NB4 (cell line): ENCODE results near the gene STK38.

ENCODE experiments used
- DNase-seq: peaks from one replicate; pipeline ENCODE4 v3.0.0; 2010; ENCODE audit warnings: low read depth
- H3K4me3 ChIP-seq: one replicate; pipeline ENCODE4 v1.5.1; 2011; ENCODE audit warnings: mild to moderate bottlenecking, low read depth, low read length, moderate library complexity
- CTCF ChIP-seq: IDR thresholded peaks from one replicate; pipeline ENCODE4 v1.5.1; 2012; ENCODE audit warnings: low read depth, low read length
- MAX ChIP-seq: IDR thresholded peaks from 2 replicates; pipeline ENCODE4 v1.6.1; 2011; ENCODE audit warnings: low read depth, low read length
- MYC ChIP-seq: IDR thresholded peaks from 2 replicates; pipeline ENCODE4 v1.6.1; 2011; ENCODE audit warnings: low read depth, low read length
- POLR2A ChIP-seq: IDR thresholded peaks from 2 replicates; pipeline ENCODE4 v1.6.1; 2011; ENCODE audit warnings: mild to moderate bottlenecking; ENCODE audit not compliant: insufficient read length; ENCODE audit errors: extremely low read depth

The STK38 gene

GRCh38 chr6:36499918-36500317 lies 47.4 kb downstream of the STK38 start:
- no peak overlapping the region for H3K4me3 ChIP-seq
- TF ChIP-seq POLR2A: no peak
- no peak for TF ChIP-seq MAX
- TF ChIP-seq CTCF: no peak
- TF ChIP-seq MYC: no peak
- no peak for DNase-seq

- DNase-seq: no peak
- TF ChIP-seq POLR2A (no peak), MAX (no peak), MYC (no peak)
- no peak overlapping the region for H3K4me3 ChIP-seq
Measured at GRCh38 chr6:36495086-36495485, 52.2 kb downstream of the STK38 start.

GRCh38 chr6:36493859-36494258 lies 53.4 kb downstream of the STK38 start:
- TF ChIP-seq CTCF (no peak), POLR2A (no peak), MAX (no peak), MYC (no peak)
- no peak overlapping the region for H3K4me3 ChIP-seq
- DNase-seq: peak; percentile 91

- TF ChIP-seq CTCF (no peak), MYC (no peak), MAX (no peak), POLR2A (no peak)
- no peak for DNase-seq
- no peak overlapping the region for H3K4me3 ChIP-seq
Measured at GRCh38 chr6:36493319-36493718, 54.0 kb downstream of the STK38 start.

GRCh38 chr6:36492621-36493020 lies 54.7 kb downstream of the STK38 start:
- no peak for TF ChIP-seq POLR2A
- TF ChIP-seq CTCF: no peak
- no peak for TF ChIP-seq MYC
- no peak for TF ChIP-seq MAX
- no peak overlapping the region for H3K4me3 ChIP-seq
- peak; percentile 52 for DNase-seq

- H3K4me3 ChIP-seq: no peak overlapping the region
- no peak for DNase-seq
- no peak for TF ChIP-seq POLR2A
- TF ChIP-seq CTCF: no peak
- no peak for TF ChIP-seq MAX
- TF ChIP-seq MYC: no peak
Measured at GRCh38 chr6:36492092-36492491, 55.2 kb downstream of the STK38 start.
